GM10248 (cell line): ENCODE results near the gene MRPL58.

Source experiments
- CTCF ChIA-PET: fragments of 300-600 bp; sonication (Branson Sonifier 250); formaldehyde crosslinking; extraction: SDS; loops from one replicate; lab custom pipeline; 2021; ENCODE audit warnings: antibody characterized with exemption; lab: Yijun Ruan, JAX
- POLR2A ChIA-PET: fragments of 350-650 bp; sonication (Branson Sonifier 250); formaldehyde crosslinking; extraction: SDS; loops from one replicate; lab custom pipeline; 2020; ENCODE audit warnings: antibody characterized with exemption; lab: Yijun Ruan, JAX
- DNase-seq: peaks from one replicate; pipeline ENCODE4 v3.0.0; 2012; ENCODE audit errors: extremely low spot score
- TF ChIP-seq, protein P1 (sequence below): IDR thresholded peaks from 2 replicates; pipeline ENCODE4 v1.5.1; 2012; ENCODE audit warnings: mild to moderate bottlenecking, low read depth; ENCODE audit errors: extremely low read depth, missing control alignments, control extremely low read depth

MRPL58 gene

DNA sequence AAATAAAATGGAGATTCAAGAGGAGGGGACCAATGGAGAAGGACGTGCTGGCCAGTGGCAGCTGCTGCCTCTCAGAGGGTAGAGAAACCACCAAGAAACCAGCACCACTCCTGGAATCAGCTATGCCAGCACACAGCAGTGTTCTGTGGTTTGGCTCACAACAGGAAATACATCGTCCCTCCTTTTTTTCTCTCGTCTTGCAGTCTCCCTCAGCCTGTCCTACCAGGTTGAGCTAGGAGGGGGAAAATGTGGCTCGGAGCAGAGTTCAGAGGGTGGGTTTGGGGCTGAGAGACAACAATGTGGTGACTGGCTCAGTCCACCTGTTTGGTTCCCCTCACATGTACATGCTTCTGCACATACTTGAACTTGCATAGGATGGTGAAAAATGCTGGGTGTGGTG lies 55.4 kb downstream of the MRPL58 start:
- TF ChIP-seq, protein P1, sequence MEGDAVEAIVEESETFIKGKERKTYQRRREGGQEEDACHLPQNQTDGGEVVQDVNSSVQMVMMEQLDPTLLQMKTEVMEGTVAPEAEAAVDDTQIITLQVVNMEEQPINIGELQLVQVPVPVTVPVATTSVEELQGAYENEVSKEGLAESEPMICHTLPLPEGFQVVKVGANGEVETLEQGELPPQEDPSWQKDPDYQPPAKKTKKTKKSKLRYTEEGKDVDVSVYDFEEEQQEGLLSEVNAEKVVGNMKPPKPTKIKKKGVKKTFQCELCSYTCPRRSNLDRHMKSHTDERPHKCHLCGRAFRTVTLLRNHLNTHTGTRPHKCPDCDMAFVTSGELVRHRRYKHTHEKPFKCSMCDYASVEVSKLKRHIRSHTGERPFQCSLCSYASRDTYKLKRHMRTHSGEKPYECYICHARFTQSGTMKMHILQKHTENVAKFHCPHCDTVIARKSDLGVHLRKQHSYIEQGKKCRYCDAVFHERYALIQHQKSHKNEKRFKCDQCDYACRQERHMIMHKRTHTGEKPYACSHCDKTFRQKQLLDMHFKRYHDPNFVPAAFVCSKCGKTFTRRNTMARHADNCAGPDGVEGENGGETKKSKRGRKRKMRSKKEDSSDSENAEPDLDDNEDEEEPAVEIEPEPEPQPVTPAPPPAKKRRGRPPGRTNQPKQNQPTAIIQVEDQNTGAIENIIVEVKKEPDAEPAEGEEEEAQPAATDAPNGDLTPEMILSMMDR: no peak
- ChIA-PET POLR2A (no interaction called here), CTCF (interaction anchor here (0.7 to 5.1 kb wide), 7 partner anchors 10 to 134 kb away, joined by 3 to 23 read pairs (median 9); partner anchors contain the start of genes NT5C and SLC16A5)
- DNase-seq: no peak

DNA sequence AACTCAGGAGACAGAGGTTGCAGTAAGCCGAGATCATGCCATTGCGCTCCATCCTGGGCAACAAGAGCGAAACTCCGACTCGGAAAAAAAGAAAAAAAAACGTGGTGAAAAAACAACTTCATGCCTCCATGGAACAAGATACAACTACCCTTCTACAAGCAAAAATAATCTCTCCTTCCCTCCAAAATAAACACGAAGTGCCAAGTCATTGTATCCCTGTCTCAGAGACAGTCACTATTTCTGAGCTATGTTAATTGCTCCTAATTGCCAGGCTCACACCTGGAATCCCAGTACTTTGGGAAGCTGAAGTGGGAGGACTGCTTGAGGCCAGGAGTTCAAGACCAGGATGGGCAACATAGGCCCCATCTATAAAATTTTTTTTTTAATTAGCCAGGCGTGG lies 56.3 kb downstream of the MRPL58 start:
- TF ChIP-seq, protein P1: no peak
- DNase-seq: no peak
- CTCF ChIA-PET: interaction anchor here (1.2 to 5.1 kb wide), 8 partner anchors 8 to 133 kb away, joined by 4 to 23 read pairs (median 10); no protein-coding TSS in a partner anchor
- POLR2A ChIA-PET: no interaction called here

DNA sequence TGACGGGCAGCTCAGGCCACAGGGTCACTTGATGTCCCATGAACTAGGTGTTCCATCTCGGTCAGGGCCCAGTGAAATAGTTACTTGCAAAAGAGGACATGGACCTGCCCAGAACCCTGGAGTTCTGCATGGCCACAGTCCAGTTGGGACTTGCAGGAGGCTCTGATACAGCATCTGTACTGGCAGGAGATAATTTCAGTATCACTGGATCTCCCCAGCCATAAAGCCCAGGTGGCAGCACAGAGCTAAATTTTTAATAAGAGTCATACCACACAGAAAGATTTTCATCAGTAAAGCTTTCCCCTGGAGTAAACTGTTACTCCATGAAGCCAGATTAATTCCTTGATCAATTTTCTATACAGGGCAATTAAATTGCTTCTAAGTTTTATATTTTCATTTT lies 57.3 kb downstream of the MRPL58 start:
- no peak for DNase-seq
- CTCF ChIA-PET: interaction anchor here (0.8 to 5.1 kb wide), 10 partner anchors 8 to 132 kb away, joined by 4 to 23 read pairs (median 5); no protein-coding TSS in a partner anchor
- TF ChIP-seq, protein P1: peak; percentile 35
- POLR2A ChIA-PET: no interaction called here
